Breast epithelium (tissue), 3 donors: Measurements from ENCODE around the gene FAM237A.

Source experiments
- CTCF ChIP-seq, 3 donors: fragments of 450-650 bp; IDR thresholded peaks; one replicate each; pipeline ENCODE4 v1.5.1; 2016 to 2017; ENCODE audit warnings: antibody characterized with exemption in 3 of 3, mild to moderate bottlenecking in 3 of 3, moderate library complexity in 3 of 3
- POLR2A ChIP-seq: fragments of 450-650 bp; IDR thresholded peaks from one replicate; pipeline ENCODE4 v1.6.1; 2016; ENCODE audit warnings: antibody characterized with exemption, mild to moderate bottlenecking, moderate library complexity
- POLR2AphosphoS5 ChIP-seq, 3 donors: sonication (generic); formaldehyde crosslinking; IDR thresholded peaks; one replicate each; pipeline ENCODE4 v1.6.1; 2017; ENCODE audit warnings: antibody characterized with exemption in 3 of 3

- TF ChIP-seq CTCF (IDR thresholded peaks at IDR 0.05) (no peak), POLR2AphosphoS5 (IDR thresholded peaks at IDR 0.05) (no peak), POLR2A (no peak)
These were observed 56.5 kb downstream of the FAM237A start for GRCh38 chr2:206698811-206699210.
